ENCODE measurements around the gene GP1BA.
A peak's percentile ranks its signal among the peaks of the same experiment; 100 is the strongest.

Gene GP1BA

GRCh38 chr17:4937553-4937952 is 5.5 kb downstream of the GP1BA start:
- H3K27ac ChIP-seq (ENCODE audit: low read depth, low read length): no peak overlapping the region
- no peak overlapping the region for H3K23ac ChIP-seq (ENCODE audit: low read length)
- H3K79me1 ChIP-seq (ENCODE audit: low read length): peaks cover 15% of the 10 kb centered on the region
- H2AK5ac ChIP-seq (ENCODE audit: low read length): no peak overlapping the region
- H3K4ac ChIP-seq (ENCODE audit: low read depth, low read length): no peak overlapping the region
- H3K4me2 ChIP-seq (ENCODE audit: low read length): no peak overlapping the region
- H3K4me1 ChIP-seq (ENCODE audit: control insufficient read depth, low read depth, low read length): peaks cover 3% of the 10 kb centered on the region
- H3K4me3 ChIP-seq (ENCODE audit: low read length): no peak overlapping the region
- peaks cover 2% of the 10 kb centered on the region for H3K36me3 ChIP-seq (ENCODE audit: control insufficient read depth, insufficient read depth, low read length)
- H3K79me2 ChIP-seq (ENCODE audit: control insufficient read depth, insufficient read depth, low read length): peaks cover 27% of the 10 kb centered on the region
- no peak overlapping the region for H3K56ac ChIP-seq (ENCODE audit: low read length)
- WGBS (ENCODE audit: extremely low coverage, insufficient coverage, low lambda C conversion rate): no CpG with 5 or more reads among the region's 16 CpGs
- H4K8ac ChIP-seq (ENCODE audit: low read depth, low read length): no peak overlapping the region
- H4K5ac ChIP-seq (ENCODE audit: low read length): no peak overlapping the region
- no peaks in the 10 kb centered on the region for H3K27me3 ChIP-seq (ENCODE audit: insufficient read depth, low read length, poor library complexity)
- no peak overlapping the region for H2BK15ac ChIP-seq (replicated peaks; ENCODE audit: low read depth)
- H2BK5ac ChIP-seq (ENCODE audit: low read length): no peak overlapping the region
- no peak overlapping the region for H3K18ac ChIP-seq (ENCODE audit: low read length)
- H2BK120ac ChIP-seq (ENCODE audit: low read depth, low read length): no peak overlapping the region
- no peak for DNase-seq
- H3K9ac ChIP-seq (ENCODE audit: low read length): no peak overlapping the region

DNA sequence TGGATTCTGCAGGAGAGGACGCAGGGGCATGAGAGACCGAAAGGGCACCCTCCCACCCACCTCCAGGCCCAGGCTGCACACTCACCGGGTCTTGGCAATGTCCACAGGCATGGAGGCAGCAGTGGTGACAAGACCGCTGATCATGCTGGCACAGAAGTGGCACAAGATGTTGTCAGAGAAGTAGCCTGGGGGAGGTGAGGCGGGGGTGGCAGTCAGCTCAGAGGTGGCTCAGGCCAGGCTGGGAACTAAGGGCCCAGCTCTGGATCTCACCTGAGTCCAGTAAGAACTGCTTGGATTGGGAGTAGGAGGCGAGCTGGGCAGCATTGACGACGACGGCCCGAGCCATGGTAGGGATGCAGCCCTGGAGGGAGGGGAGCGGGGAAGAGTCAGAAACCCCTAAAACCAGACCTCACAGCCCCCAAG is 6.0 kb downstream of the GP1BA start:
- no CpG with 5 or more reads among the region's 11 CpGs for WGBS (ENCODE audit: extremely low coverage, insufficient coverage, low lambda C conversion rate)
- H3K4me3 ChIP-seq (ENCODE audit: low read length): no peak overlapping the region
- no peak for DNase-seq

GRCh38 chr17:4938688-4939545 is 6.8 kb downstream of the GP1BA start:
- Histone ChIP-seq H4K5ac (ENCODE audit: low read length) (no peak overlapping the region), H3K9ac (ENCODE audit: low read length) (peak overlapping the region; percentile 87), H4K8ac (ENCODE audit: low read depth, low read length) (no peak overlapping the region), H3K36me3 (ENCODE audit: control insufficient read depth, insufficient read depth, low read length) (peaks cover 2% of the 10 kb centered on the region), H2BK15ac (replicated peaks; ENCODE audit: low read depth) (no peak overlapping the region), H3K18ac (ENCODE audit: low read length) (no peak overlapping the region), H3K27ac (ENCODE audit: low read depth, low read length) (peak overlapping the region; percentile 91), H3K23ac (ENCODE audit: low read length) (peak overlapping the region; percentile 2), H2BK120ac (ENCODE audit: low read depth, low read length) (no peak overlapping the region), H3K79me2 (ENCODE audit: control insufficient read depth, insufficient read depth, low read length) (peaks cover 34% of the 10 kb centered on the region), H3K27me3 (ENCODE audit: insufficient read depth, low read length, poor library complexity) (no peaks in the 10 kb centered on the region), H3K4me2 (ENCODE audit: low read length) (peak overlapping the region; percentile 77), H3K79me1 (ENCODE audit: low read length) (peaks cover 15% of the 10 kb centered on the region), H3K4me1 (ENCODE audit: control insufficient read depth, low read depth, low read length) (peaks cover 3% of the 10 kb centered on the region), H2AK5ac (ENCODE audit: low read length) (no peak overlapping the region), H3K4me3 (ENCODE audit: low read length) (peak overlapping the region; percentile 78), H3K4ac (ENCODE audit: low read depth, low read length) (no peak overlapping the region), H2BK5ac (ENCODE audit: low read length) (no peak overlapping the region), H3K56ac (ENCODE audit: low read length) (peak overlapping the region; percentile 89)
- DNase-seq: no peak
- no CpG with 5 or more reads among the region's 19 CpGs for WGBS (ENCODE audit: extremely low coverage, insufficient coverage, low lambda C conversion rate)

More for the DNA sequence above, 6.0 kb downstream of the GP1BA start:
- H3K79me2 ChIP-seq (ENCODE audit: control insufficient read depth, insufficient read depth, low read length): peaks cover 32% of the 10 kb centered on the region
- no peak overlapping the region for H3K4ac ChIP-seq (ENCODE audit: low read depth, low read length)
- H2BK15ac ChIP-seq (replicated peaks; ENCODE audit: low read depth): no peak overlapping the region
- H3K56ac ChIP-seq (ENCODE audit: low read length): no peak overlapping the region
- no peak overlapping the region for H3K4me2 ChIP-seq (ENCODE audit: low read length)
- H2BK120ac ChIP-seq (ENCODE audit: low read depth, low read length): no peak overlapping the region
- H3K4me1 ChIP-seq (ENCODE audit: control insufficient read depth, low read depth, low read length): peaks cover 3% of the 10 kb centered on the region
- H2AK5ac ChIP-seq (ENCODE audit: low read length): no peak overlapping the region
- no peak overlapping the region for H3K23ac ChIP-seq (ENCODE audit: low read length)
- H3K79me1 ChIP-seq (ENCODE audit: low read length): peaks cover 15% of the 10 kb centered on the region
- H3K27me3 ChIP-seq (ENCODE audit: insufficient read depth, low read length, poor library complexity): no peaks in the 10 kb centered on the region
- peak overlapping the region; percentile 87 for H3K9ac ChIP-seq (ENCODE audit: low read length)
- H2BK5ac ChIP-seq (ENCODE audit: low read length): no peak overlapping the region
- H3K27ac ChIP-seq (ENCODE audit: low read depth, low read length): no peak overlapping the region
- no peak overlapping the region for H4K8ac ChIP-seq (ENCODE audit: low read depth, low read length)
- H4K5ac ChIP-seq (ENCODE audit: low read length): no peak overlapping the region
- H3K18ac ChIP-seq (ENCODE audit: low read length): no peak overlapping the region
- H3K36me3 ChIP-seq (ENCODE audit: control insufficient read depth, insufficient read depth, low read length): peaks cover 2% of the 10 kb centered on the region

DNA sequence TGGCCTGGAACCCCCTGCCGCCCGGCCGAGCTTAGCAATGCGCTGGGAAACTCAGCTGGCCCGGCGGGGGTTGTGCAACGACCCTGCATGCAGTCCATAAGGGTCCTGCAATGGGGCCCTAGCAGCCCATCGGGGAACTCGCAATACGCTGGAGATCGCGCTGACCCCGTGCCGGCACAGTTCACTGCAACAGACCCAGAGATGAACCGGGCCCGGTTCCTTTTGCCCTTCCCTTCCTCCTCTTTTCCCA is 7.4 kb downstream of the GP1BA start:
- peak overlapping the region; percentile 77 for H3K4me2 ChIP-seq (ENCODE audit: low read length)
- no peak overlapping the region for H2AK5ac ChIP-seq (ENCODE audit: low read length)
- peaks cover 4% of the 10 kb centered on the region for H3K36me3 ChIP-seq (ENCODE audit: control insufficient read depth, insufficient read depth, low read length)
- H3K4me3 ChIP-seq (ENCODE audit: low read length): peak overlapping the region; percentile 78
- H3K79me2 ChIP-seq (ENCODE audit: control insufficient read depth, insufficient read depth, low read length): peaks cover 36% of the 10 kb centered on the region
- DNase-seq: no peak
- H3K27ac ChIP-seq (ENCODE audit: low read depth, low read length): peak overlapping the region; percentile 91
- H3K4me1 ChIP-seq (ENCODE audit: control insufficient read depth, low read depth, low read length): peaks cover 3% of the 10 kb centered on the region
- H2BK15ac ChIP-seq (replicated peaks; ENCODE audit: low read depth): no peak overlapping the region
- no peak overlapping the region for H3K4ac ChIP-seq (ENCODE audit: low read depth, low read length)
- WGBS (ENCODE audit: extremely low coverage, insufficient coverage, low lambda C conversion rate): no CpG with 5 or more reads among the region's 16 CpGs
- peak overlapping the region; percentile 64 for H3K18ac ChIP-seq (ENCODE audit: low read length)
- H3K27me3 ChIP-seq (ENCODE audit: insufficient read depth, low read length, poor library complexity): no peaks in the 10 kb centered on the region
- H4K8ac ChIP-seq (ENCODE audit: low read depth, low read length): no peak overlapping the region
- H2BK120ac ChIP-seq (ENCODE audit: low read depth, low read length): no peak overlapping the region
- peaks cover 18% of the 10 kb centered on the region for H3K79me1 ChIP-seq (ENCODE audit: low read length)
- peak overlapping the region; percentile 2 for H3K23ac ChIP-seq (ENCODE audit: low read length)
- peak overlapping the region; percentile 89 for H3K56ac ChIP-seq (ENCODE audit: low read length)
- no peak overlapping the region for H4K5ac ChIP-seq (ENCODE audit: low read length)
- peak overlapping the region; percentile 33 for H2BK5ac ChIP-seq (ENCODE audit: low read length)
- H3K9ac ChIP-seq (ENCODE audit: low read length): peak overlapping the region; percentile 87

DNA sequence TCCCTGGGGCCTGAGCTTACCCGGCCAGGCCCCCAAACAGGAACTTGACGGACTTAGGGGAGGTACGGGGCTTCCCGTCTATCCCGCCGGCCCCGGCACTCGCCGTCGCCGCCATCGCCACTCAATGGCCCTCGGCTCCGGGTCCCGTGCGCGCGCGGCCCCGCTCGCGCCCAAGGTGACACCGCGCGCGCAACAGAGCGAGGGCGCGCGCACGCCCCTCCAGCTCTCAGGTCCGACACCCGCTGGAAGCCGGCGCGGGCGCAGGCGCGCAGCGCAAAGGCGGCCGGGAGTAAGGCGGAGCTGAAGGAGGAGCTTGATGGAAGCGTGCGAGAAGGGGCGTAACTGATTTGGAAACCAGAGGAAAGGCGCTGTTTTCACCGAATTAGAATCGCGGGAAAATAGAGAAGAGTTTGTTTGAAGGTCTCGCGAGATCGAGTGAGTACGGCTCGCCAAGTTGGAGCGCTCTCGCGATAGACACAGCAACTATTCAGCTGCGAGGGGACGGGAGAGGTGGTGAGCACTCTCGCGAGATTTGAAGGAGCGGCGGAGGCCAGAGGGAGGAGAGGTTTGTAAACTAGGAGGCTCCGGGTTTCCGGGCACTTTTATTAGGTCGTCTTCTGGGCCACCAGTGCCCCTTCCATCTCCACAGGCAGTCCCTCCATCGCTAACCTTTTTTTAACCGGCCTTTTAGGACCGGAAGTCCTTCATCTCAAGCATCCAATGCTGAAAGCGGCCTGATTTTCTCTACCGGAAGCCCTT is 7.9 kb downstream of the GP1BA start, which contains the start of the genes RNF167 and SLC25A11:
Gene RNF167, plus strand, starts transcription at position 473 of the 759 bp plus-strand sequence. CDS start 642 bp downstream, outside the sequence.
Gene SLC25A11, minus strand, starts transcription at position 251 of the 759 bp plus-strand sequence. Its CDS starts 136 bp downstream, at position 115.
- DNase-seq: peak; percentile 100
- Histone ChIP-seq H3K23ac (ENCODE audit: low read length) (peak within 1 kb of the TSS; percentile 2), H3K4me2 (ENCODE audit: low read length) (peak within 1 kb of the TSS; percentile 87), H3K4me1 (ENCODE audit: control insufficient read depth, low read depth, low read length) (peaks cover 3% of the 10 kb centered on the region), H2BK15ac (replicated peaks; ENCODE audit: low read depth) (no peak within 1 kb of the TSS), H3K9ac (ENCODE audit: low read length) (peak within 1 kb of the TSS; percentile 87), H4K5ac (ENCODE audit: low read length) (peak within 1 kb of the TSS; percentile 78), H3K36me3 (ENCODE audit: control insufficient read depth, insufficient read depth, low read length) (peaks cover 5% of the 10 kb centered on the region), H4K8ac (ENCODE audit: low read depth, low read length) (no peak within 1 kb of the TSS), H3K27ac (ENCODE audit: low read depth, low read length) (peak within 1 kb of the TSS; percentile 97), H3K18ac (ENCODE audit: low read length) (peak within 1 kb of the TSS; percentile 64), H2AK5ac (ENCODE audit: low read length) (no peak within 1 kb of the TSS), H3K27me3 (ENCODE audit: insufficient read depth, low read length, poor library complexity) (no peaks in the 10 kb centered on the region), H2BK120ac (ENCODE audit: low read depth, low read length) (no peak within 1 kb of the TSS), H2BK5ac (ENCODE audit: low read length) (peak within 1 kb of the TSS; percentile 33), H3K56ac (ENCODE audit: low read length) (peak within 1 kb of the TSS; percentile 97), H3K79me2 (ENCODE audit: control insufficient read depth, insufficient read depth, low read length) (peaks cover 40% of the 10 kb centered on the region), H3K79me1 (ENCODE audit: low read length) (peaks cover 20% of the 10 kb centered on the region), H3K4me3 (ENCODE audit: low read length) (peak within 1 kb of the TSS; percentile 95), H3K4ac (ENCODE audit: low read depth, low read length) (no peak within 1 kb of the TSS)
- no CpG with 5 or more reads among the region's 72 CpGs for WGBS (ENCODE audit: extremely low coverage, insufficient coverage, low lambda C conversion rate)
